Suprapubic skin (tissue), 4 donors: ENCODE results near the gene VCAM1. TPM values are rescaled to one million over a fixed set of nuclear protein-coding genes. Genes with fewer than 3 reads are reported as not detected.
"Not testable (repeated sequence)": the region's sequence is repeated elsewhere in the genome, so short reads cannot be mapped to it uniquely, and the experiment has no call there.

Experiments used
- DNase-seq, 2 donors: peaks; one replicate each; pipeline ENCODE4 v3.0.0-alpha.2; 2019; ENCODE audit warnings: low spot score in 2 of 2
- H3K27ac ChIP-seq: fragments of 200-600 bp; sonication (generic); one replicate; pipeline ENCODE4 v1.5.1; 2019
- H3K27me3 ChIP-seq: fragments of 200-600 bp; sonication (generic); one replicate; pipeline ENCODE4 v1.5.1; 2019
- H3K36me3 ChIP-seq: fragments of 200-600 bp; sonication (generic); one replicate; pipeline ENCODE4 v1.5.1; 2019
- H3K4me1 ChIP-seq: fragments of 200-600 bp; sonication (generic); one replicate; pipeline ENCODE4 v1.5.1; 2019
- H3K4me3 ChIP-seq: fragments of 200-600 bp; sonication (generic); one replicate; pipeline ENCODE4 v1.5.1; 2019; ENCODE audit warnings: mild to moderate bottlenecking
- H3K9me3 ChIP-seq: fragments of 200-600 bp; sonication (generic); one replicate; pipeline ENCODE4 v1.5.1; 2019
- CTCF ChIP-seq, 2 donors: fragments of 200-600 bp in 1 of 2; fragments of 450-650 bp in 1 of 2; sonication (generic) in 1 of 2; IDR thresholded peaks; one replicate each; pipeline ENCODE4 v1.5.1; 2016 to 2019; ENCODE audit warnings: antibody characterized with exemption in 2 of 2, mild to moderate bottlenecking in 1 of 2, moderate library complexity in 1 of 2
- EP300 ChIP-seq: sonication (generic); formaldehyde crosslinking; IDR thresholded peaks from one replicate; pipeline ENCODE4 v1.6.1; 2017; ENCODE audit warnings: antibody characterized with exemption
- POLR2A ChIP-seq, 2 donors: fragments of 450-650 bp; IDR thresholded peaks; one replicate each; pipeline ENCODE4 v1.6.1; 2017; ENCODE audit warnings: antibody characterized with exemption in 2 of 2, mild to moderate bottlenecking in 2 of 2, moderate library complexity in 2 of 2
- POLR2AphosphoS5 ChIP-seq, 3 donors: sonication (generic); formaldehyde crosslinking; IDR thresholded peaks; one replicate each; pipeline ENCODE4 v1.6.1; 2017; ENCODE audit warnings: antibody characterized with exemption in 3 of 3
- WGBS: methylation state at CpG from one replicate; pipeline ENCODE4 v1.1.5; 2018; 5-methylcytosine and 5-hydroxymethylcytosine counted together
- total RNA-seq, 4 donors: library from RNA; depleted of rRNA; stranded (reverse); fragments of >200 nt; gene quantifications; one replicate each; pipeline ENCODE4 v1.1.0, GENCODE V29; 2016

VCAM1 gene
- total RNA-seq, 4 donors from 2014 or later = 0.34 to 2.5 (median 1.5) TPM

- Histone ChIP-seq H3K4me1 (no peaks in the 10 kb centered on the region), H3K9me3 (no peaks in the 10 kb centered on the region), H3K27me3 (no peaks in the 10 kb centered on the region), H3K4me3 (no peak overlapping the region), H3K27ac (no peak overlapping the region), H3K36me3 (no peaks in the 10 kb centered on the region)
- DNase-seq = no peak
- no peak for TF ChIP-seq CTCF (IDR thresholded peaks at IDR 0.05)
- no peak for TF ChIP-seq POLR2AphosphoS5 (IDR thresholded peaks at IDR 0.05)
- TF ChIP-seq POLR2A (IDR thresholded peaks at IDR 0.05) = no peak
- TF ChIP-seq EP300 = no peak
- WGBS = 88% methylated on average over 1 of the region's 1 CpG
These were observed 54.8 kb downstream of the VCAM1 start for GRCh38 chr1:100774370-100774769.

GRCh38 chr1:100775483-100775882, 55.9 kb downstream of the VCAM1 start:
- 94% methylated on average over 4 of the region's 4 CpGs for WGBS
- Histone ChIP-seq H3K4me1 (no peaks in the 10 kb centered on the region), H3K9me3 (no peaks in the 10 kb centered on the region), H3K36me3 (no peaks in the 10 kb centered on the region), H3K27ac (no peak overlapping the region), H3K27me3 (no peaks in the 10 kb centered on the region), H3K4me3 (no peak overlapping the region)
- TF ChIP-seq POLR2AphosphoS5 (IDR thresholded peaks at IDR 0.05) = no peak
- TF ChIP-seq CTCF (IDR thresholded peaks at IDR 0.05) = no peak
- TF ChIP-seq EP300 = no peak
- no peak for TF ChIP-seq POLR2A (IDR thresholded peaks at IDR 0.05)
- no peak for DNase-seq

- H3K27ac ChIP-seq = no peak overlapping the region
- H3K9me3 ChIP-seq = no peaks in the 10 kb centered on the region
- no peak for TF ChIP-seq POLR2A (IDR thresholded peaks at IDR 0.05)
- no peak for TF ChIP-seq EP300
- TF ChIP-seq POLR2AphosphoS5 (IDR thresholded peaks at IDR 0.05) = no peak
- no peak for TF ChIP-seq CTCF (IDR thresholded peaks at IDR 0.05)
- no peaks in the 10 kb centered on the region for H3K4me1 ChIP-seq
- no peak for DNase-seq
- no peak overlapping the region for H3K4me3 ChIP-seq
- no peaks in the 10 kb centered on the region for H3K36me3 ChIP-seq
- no peaks in the 10 kb centered on the region for H3K27me3 ChIP-seq
These were observed 59.2 kb downstream of the VCAM1 start for GRCh38 chr1:100778748-100779147.

- TF ChIP-seq POLR2AphosphoS5 (IDR thresholded peaks at IDR 0.05) = no peak
- TF ChIP-seq EP300 = no peak
- TF ChIP-seq CTCF (IDR thresholded peaks at IDR 0.05) = no peak
- no peak for TF ChIP-seq POLR2A (IDR thresholded peaks at IDR 0.05)
- no peak overlapping the region for H3K27ac ChIP-seq
- no peaks in the 10 kb centered on the region for H3K27me3 ChIP-seq
- DNase-seq = no peak
- no peaks in the 10 kb centered on the region for H3K36me3 ChIP-seq
- no peak overlapping the region for H3K4me3 ChIP-seq
- no peaks in the 10 kb centered on the region for H3K9me3 ChIP-seq
- H3K4me1 ChIP-seq = no peaks in the 10 kb centered on the region
These were observed 61.3 kb downstream of the VCAM1 start for GRCh38 chr1:100780814-100781213.

GRCh38 chr1:100781728-100782127, 62.2 kb downstream of the VCAM1 start:
- H3K4me1 ChIP-seq, H3K27ac ChIP-seq, H3K36me3 ChIP-seq, H3K27me3 ChIP-seq, DNase-seq, H3K9me3 ChIP-seq, H3K4me3 ChIP-seq: not testable (repeated sequence)
- WGBS = 68% methylated on average over 3 of the region's 3 CpGs

- WGBS = 86% methylated on average over 1 of the region's 1 CpG
- no peaks in the 10 kb centered on the region for H3K27me3 ChIP-seq
- H3K4me3 ChIP-seq = no peak overlapping the region
- no peak for DNase-seq
- no peak overlapping the region for H3K27ac ChIP-seq
- no peaks in the 10 kb centered on the region for H3K9me3 ChIP-seq
- no peaks in the 10 kb centered on the region for H3K36me3 ChIP-seq
- TF ChIP-seq POLR2A (IDR thresholded peaks at IDR 0.05) (no peak), EP300 (no peak), POLR2AphosphoS5 (IDR thresholded peaks at IDR 0.05) (no peak), CTCF (IDR thresholded peaks at IDR 0.05) (no peak)
- H3K4me1 ChIP-seq = no peaks in the 10 kb centered on the region
These were observed 63.0 kb downstream of the VCAM1 start for GRCh38 chr1:100782473-100783039.
